Liver (tissue), 3 donors: ENCODE data around the gene GNB1.

Source experiments
- CTCF ChIP-seq: fragments of 150-350 bp; IDR thresholded peaks from 2 replicates; pipeline ENCODE4 v1.5.1; 2017; ENCODE audit warnings: improper control_type of control experiment, low read depth, low read length; ENCODE audit not compliant: missing input control
- EGR1 ChIP-seq, 2 donors: IDR thresholded peaks; 2 replicates each; pipeline ENCODE4 v1.6.1; 2016 to 2018; ENCODE audit warnings: antibody characterized with exemption in 2 of 2, low read depth in 2 of 2
- FOXA2 ChIP-seq: IDR thresholded peaks from 2 replicates; pipeline ENCODE4 v1.6.1; 2016; ENCODE audit warnings: antibody characterized with exemption
- GABPA ChIP-seq, 2 donors: IDR thresholded peaks in 1 of 2; conservative IDR thresholded peaks in 1 of 2; 2 replicates each; pipeline ENCODE4 v1.6.1; 2016; ENCODE audit warnings: antibody characterized with exemption in 2 of 2, mild to moderate bottlenecking in 1 of 2, moderate library complexity in 1 of 2
- HNF4A ChIP-seq, 2 donors: conservative IDR thresholded peaks; 2 replicates each; pipeline ENCODE4 v1.6.1; 2016; ENCODE audit warnings: antibody characterized with exemption in 2 of 2, mild to moderate bottlenecking in 2 of 2
- MAX ChIP-seq: IDR thresholded peaks from 2 replicates; pipeline ENCODE4 v1.6.1; 2016; ENCODE audit warnings: antibody characterized with exemption
- REST ChIP-seq: IDR thresholded peaks from 2 replicates; pipeline ENCODE4 v1.6.1; 2016; ENCODE audit warnings: antibody characterized with exemption, mild to moderate bottlenecking
- ZBTB33 ChIP-seq: IDR thresholded peaks from 2 replicates; pipeline ENCODE4 v1.6.1; 2016; ENCODE audit warnings: antibody characterized with exemption
- donor health status: healthy.
- donor health status: healthy.

- TF ChIP-seq CTCF = no peak
- TF ChIP-seq FOXA2 = no peak
- no peak for TF ChIP-seq MAX
- TF ChIP-seq REST = no peak
- no peak for TF ChIP-seq GABPA (IDR thresholded peaks at IDR 0.05 in 1 of 2, conservative IDR thresholded peaks at IDR 0.05 in 1 of 2)
- TF ChIP-seq EGR1 (IDR thresholded peaks at IDR 0.05; ENCODE audit: low read depth in 2 of 2) = no peak
- TF ChIP-seq HNF4A (conservative IDR thresholded peaks at IDR 0.05) = no peak
- TF ChIP-seq ZBTB33 = no peak
Observed at GRCh38 chr1:1891349-1892078, 627 bp upstream of the GNB1 start.
